Lower leg skin (tissue), 3 donors: ENCODE data around the gene CFAP43.

ENCODE experiments used
- CTCF ChIP-seq, 3 donors: fragments of 450-650 bp; IDR thresholded peaks; one replicate each; pipeline ENCODE4 v1.5.1; 2016; ENCODE audit warnings: antibody characterized with exemption in 3 of 3, mild to moderate bottlenecking in 3 of 3, moderate library complexity in 2 of 3
- POLR2A ChIP-seq, 2 donors: fragments of 450-650 bp; IDR thresholded peaks; one replicate each; pipeline ENCODE4 v1.6.1; 2016 to 2017; ENCODE audit warnings: antibody characterized with exemption in 2 of 2, mild to moderate bottlenecking in 1 of 2, moderate library complexity in 1 of 2

- TF ChIP-seq POLR2A (IDR thresholded peaks at IDR 0.05) = no peak
- no peak for TF ChIP-seq CTCF (IDR thresholded peaks at IDR 0.05)
Observed at GRCh38 chr10:104279550-104280259, 47.5 kb upstream of the CFAP43 start.
